Measurements from ENCODE around the gene ARID3C. TPM values are rescaled to one million over a fixed set of nuclear protein-coding genes. Genes with fewer than 3 reads are reported as not detected.

Gene ARID3C
- polyA plus RNA-seq, 1 donor, result 0.20 TPM

DNA sequence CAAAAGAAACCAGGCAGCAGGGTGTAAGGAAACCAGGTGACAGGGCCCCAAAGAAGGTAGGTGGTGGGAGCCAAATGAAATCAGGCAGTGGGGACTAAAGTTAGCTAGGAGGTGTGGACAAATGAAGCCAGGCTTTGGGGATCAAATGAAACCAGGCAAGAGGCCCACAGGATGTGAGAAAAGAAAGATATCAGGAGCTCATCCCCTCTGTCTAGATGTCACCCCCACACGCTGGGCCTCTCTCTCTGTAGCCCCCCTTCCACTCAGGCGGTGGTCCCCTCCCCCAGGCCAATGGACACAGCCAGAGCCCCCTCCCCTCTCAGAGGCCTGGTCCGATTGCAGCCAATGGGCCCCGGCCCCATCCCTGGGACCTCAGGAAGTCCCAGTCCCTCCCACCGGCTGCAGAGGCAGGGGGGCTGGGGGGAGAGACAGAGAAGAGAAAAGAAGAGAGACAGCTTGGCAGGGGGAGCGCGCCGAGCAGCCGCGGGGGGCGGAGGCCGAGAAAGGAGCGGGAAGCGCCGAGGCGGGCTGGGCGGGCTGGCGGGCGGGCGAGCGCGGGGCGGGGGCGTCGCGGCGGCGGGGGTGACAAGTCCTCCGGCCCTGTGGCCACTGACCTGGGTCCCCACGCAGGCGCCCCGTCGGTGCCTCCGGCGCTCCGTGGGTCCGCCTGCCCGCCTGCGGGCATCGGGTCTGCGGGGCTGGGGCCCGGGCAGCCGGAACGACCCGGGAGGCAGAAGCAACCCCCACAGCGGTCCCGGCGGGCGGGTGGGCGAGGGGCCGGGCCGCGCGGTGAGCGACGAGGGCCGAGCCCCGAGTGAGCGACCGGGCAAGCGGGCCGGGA, 51.2 kb downstream of the ARID3C start:
- DNase-seq, result peak; percentile 83

DNA sequence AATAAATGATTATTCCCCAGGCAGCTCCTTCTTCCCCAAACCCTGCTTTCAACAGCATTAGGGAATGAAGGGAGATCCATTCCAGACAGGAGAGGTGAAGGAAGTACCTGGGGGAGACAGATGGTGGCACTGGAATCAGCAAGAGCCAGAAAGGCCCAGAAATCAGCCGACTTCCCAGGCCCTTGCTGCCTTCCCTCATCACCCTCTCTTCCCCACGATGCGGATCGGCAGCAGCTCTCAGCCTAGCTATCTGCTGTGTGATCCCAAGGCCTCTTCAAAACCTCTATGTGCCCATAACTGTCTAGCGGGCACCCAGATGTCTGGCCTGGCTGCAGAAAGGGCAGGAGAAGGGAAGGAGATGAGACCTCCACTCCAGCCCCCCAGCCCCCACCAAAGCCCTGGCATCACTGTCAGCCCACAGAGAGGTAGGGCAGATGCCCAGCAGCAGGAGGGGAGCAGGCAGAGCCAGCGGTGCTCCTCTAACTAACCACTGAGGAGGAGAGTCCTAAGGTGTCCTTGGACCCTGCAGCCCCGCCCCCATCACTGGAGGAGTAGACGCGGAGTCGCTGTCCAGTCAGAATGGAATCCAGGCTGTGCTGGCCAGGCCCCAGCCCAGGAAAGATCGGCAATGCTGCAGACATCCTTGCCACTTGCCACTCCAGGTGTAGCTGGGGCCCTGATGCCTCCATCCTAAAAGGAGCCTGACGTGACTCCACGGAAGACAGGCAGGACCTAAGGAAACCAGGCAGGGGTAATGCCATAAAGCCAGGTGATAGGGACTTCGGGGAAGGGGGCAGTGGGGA, 52.1 kb downstream of the ARID3C start:
- DNase-seq, result no peak

DNA sequence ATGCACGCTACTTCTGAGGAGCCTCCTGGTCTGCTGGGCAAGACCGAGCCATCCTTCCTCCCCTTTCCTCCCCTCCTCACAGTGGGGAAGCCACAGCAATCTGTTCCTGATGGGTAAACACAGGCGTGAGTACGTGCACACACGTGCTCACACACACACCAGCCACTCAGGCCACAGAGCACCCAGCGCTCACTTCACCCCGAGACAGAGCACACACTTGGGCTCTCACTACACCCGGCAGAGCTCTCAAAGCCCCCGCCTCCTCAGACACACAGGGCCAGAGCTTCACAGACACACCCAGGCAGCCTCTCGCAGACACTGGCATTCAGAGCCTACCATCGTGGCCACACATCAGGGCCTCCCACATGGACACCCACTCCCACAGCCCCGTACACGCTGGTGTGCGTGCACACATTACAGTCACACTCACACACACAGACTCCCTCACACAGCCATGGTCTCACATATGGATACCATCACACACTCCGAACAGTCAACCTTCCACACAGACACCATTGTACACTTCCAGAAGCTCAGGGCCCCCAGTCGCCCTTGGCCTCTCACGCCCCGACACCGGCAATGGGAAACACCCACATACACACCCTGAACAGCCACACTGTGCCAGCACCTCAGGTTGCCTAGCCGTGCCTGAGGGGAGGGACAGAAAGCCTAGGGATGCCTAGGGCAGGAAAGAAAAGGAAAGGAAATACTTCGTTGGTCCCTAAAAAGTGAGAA, 52.8 kb downstream of the ARID3C start:
- DNase-seq, result no peak

DNA sequence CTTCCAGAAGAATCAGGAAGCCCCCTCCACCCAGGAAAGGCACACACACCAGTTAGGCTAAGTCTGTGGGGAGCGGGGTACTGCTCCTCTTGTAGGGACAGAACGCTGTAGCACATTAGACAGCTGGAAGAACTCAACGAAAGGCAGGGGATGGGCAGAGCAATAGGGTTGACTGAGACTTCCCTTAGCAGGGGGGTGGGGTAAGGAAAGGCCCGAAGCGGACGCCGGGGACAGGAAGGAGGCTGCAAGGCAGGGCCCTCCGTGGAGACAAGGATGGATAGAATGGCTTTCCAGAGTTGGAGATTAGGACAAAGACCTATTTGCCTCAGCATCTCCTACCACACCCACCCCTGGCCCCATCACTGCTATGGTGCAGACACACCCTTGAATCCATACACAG, 53.6 kb downstream of the ARID3C start:
- DNase-seq, result no peak

DNA sequence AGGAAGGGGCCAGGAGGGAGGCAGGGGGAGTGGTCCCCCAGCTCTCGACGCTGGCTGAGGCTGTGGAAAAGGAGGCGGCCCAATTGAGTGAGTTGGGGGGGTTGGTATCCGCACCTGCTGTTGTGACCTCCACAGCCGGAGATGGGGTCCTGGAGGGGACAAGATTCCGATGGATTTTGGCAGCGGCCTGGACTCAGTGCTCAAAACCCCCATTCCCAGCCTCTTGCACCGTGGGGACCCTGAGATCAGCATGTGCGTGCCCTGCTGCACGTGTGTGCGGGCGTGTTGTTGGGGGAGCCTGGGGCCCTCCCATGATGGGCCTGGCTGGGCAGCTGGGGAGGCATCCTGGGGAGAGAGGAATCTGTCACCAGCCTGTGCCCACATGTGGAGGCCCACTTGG, 54.3 kb downstream of the ARID3C start:
- no peak for DNase-seq

DNA sequence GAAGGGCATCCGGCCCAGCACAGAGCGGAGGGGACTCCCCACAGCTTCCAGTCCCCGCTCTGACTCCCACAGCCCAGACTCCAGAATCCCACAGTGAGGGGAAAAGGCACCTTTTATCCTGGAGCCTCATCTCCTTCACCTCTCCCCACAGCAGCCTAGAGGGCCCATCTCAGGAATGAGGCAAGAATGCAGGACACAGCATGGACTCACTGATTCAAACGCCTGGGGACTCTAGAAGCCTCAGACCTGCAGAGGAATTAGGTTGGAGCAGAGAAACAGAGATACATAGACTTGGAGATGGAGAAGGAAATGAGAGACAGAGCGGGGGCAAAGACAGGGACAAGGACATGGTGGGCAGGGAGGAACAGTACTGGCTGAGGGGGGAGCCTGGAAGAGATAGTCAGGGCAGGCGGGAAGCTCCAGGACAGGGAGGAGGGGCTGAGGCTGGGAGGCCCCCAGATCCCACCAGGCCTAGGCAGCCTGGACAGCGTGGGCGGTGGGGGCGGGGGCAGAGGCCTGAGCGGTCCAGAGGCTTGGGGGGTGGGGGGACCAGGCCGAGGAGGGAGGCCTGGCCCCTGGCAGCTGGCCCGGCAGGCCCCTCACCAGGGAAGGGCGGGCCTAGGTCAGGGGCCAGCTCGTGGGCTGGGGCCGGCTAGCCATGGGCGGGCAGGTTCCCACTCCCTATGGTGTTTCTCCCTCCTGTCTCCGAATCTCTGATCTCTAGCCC, 55.1 kb downstream of the ARID3C start:
- DNase-seq, result no peak

DNA sequence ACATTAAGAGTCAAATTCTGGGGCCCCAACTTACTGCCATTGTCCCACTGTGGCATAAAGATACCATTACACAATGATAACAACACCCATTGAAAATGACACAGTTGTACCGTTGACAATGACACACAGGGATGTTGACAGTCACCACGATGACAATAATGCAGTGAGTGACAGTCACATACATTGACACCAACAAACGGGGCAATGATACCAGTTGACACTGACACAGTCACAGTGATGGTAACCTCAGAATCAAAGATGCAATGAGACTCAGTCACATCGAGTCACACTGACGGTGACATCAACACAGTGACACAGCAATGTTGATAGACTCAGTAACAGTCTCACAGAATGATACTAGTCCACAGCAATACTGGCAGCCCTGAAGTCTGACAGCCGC, 56.2 kb downstream of the ARID3C start:
- no peak for DNase-seq

DNA sequence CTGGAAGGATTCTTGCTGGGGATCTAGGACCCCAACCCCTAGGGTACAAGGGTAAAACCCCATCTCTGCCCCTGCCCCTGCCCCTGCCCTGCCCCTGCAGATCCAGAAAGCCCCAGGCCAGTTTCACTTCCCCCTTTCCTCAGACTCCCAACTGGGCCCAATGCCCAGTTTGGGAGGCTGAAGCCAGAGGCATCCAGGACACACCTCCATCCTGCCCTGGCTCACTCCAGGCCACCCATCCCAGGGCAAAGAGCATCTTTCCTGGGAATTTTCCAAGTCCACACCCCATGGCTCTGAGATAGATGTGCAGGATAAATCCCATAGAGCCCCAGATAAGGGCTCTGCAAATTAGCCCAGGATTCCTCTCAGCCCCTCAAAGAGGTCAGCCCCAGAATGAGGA, 56.8 kb downstream of the ARID3C start:
- no peak for DNase-seq

DNA sequence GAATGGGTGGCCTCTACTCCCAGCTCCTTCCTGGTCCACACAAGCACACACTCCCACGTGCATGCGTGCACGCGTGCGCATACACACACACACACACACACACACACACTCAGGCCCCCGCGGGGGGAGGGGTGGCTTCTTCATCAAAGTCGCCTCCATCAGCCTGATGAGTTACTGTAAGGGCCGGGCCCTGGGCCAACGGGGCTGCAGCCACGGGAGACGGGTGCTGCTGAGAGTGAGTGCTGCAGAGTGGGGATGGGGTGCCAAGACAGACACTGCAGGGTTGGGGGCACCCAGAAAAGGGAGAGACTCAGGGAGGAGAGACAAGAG, 57.4 kb downstream of the ARID3C start:
- DNase-seq, result no peak

Other genes with a start within 250 kb of the ARID3C start
- 13.0 TPM for gene FAM219A, start 170.5 kb downstream of the ARID3C start, polyA plus RNA-seq (ENCODE audit: insufficient read length)
- 3.0 TPM for gene DNAI1, start 170.3 kb downstream of the ARID3C start, polyA plus RNA-seq (ENCODE audit: insufficient read length)
- 1.4 TPM for gene ENHO, start 106.1 kb downstream of the ARID3C start, polyA plus RNA-seq (ENCODE audit: insufficient read length)
- 34.6 TPM for gene CNTFR, start 39.3 kb downstream of the ARID3C start, polyA plus RNA-seq (ENCODE audit: insufficient read length)
- gene RPP25L, start 17.0 kb downstream of the ARID3C start, polyA plus RNA-seq (ENCODE audit: insufficient read length), result 22.5 TPM
- 96.9 TPM for gene DCTN3, start 8.6 kb downstream of the ARID3C start, polyA plus RNA-seq (ENCODE audit: insufficient read length)
- 43.9 TPM for gene SIGMAR1, start 8.7 kb upstream of the ARID3C start, polyA plus RNA-seq (ENCODE audit: insufficient read length)
- 71.8 TPM for gene GALT, start 17.6 kb upstream of the ARID3C start, polyA plus RNA-seq (ENCODE audit: insufficient read length)
- 66.8 TPM for gene IL11RA, start 23.1 kb upstream of the ARID3C start, polyA plus RNA-seq (ENCODE audit: insufficient read length)
- 1.1 TPM for gene CCL27, start 33.6 kb upstream of the ARID3C start, polyA plus RNA-seq (ENCODE audit: insufficient read length)
- gene CCL19, start 62.2 kb upstream of the ARID3C start, polyA plus RNA-seq (ENCODE audit: insufficient read length), result not detected
- 18.3 TPM for gene CCL21, start 81.1 kb upstream of the ARID3C start, polyA plus RNA-seq (ENCODE audit: insufficient read length)

All from left kidney (tissue), 2 donors.